H1 (cell line): ENCODE measurements around the gene TMPRSS15. TPM values are rescaled to one million over a fixed set of nuclear protein-coding genes. Genes with fewer than 3 reads are reported as not detected.
A peak's percentile ranks its signal among the peaks of the same experiment; 100 is the strongest.

Experiments
- CTCF ChIA-PET: fragments of 300-600 bp; sonication (Branson Sonifier 250); formaldehyde crosslinking; loops from one replicate; lab custom pipeline; 2021; ENCODE audit not compliant: partially characterized antibody; lab: Charles Lee
- POLR2A ChIA-PET: fragments of 300-600 bp; sonication (Branson Sonifier 250); formaldehyde crosslinking; loops from one replicate; lab custom pipeline; 2021; ENCODE audit warnings: inconsistent platforms; ENCODE audit not compliant: partially characterized antibody; lab: Charles Lee
- DNase-seq, 2 experiments: peaks; one replicate each; pipeline versions ENCODE4 v3.0.0 to v3.0.0-alpha.2; 2010 to 2022; ENCODE audit warnings: low spot score in 2 of 2, low read depth in 1 of 2, mixed read lengths in 1 of 2
- FAIRE-seq: peaks from 2 replicates; lab custom pipeline; 2011; peaks lifted over from hg19 to GRCh38; lab: Jason Lieb, UNC
- H2AFZ ChIP-seq: 2 replicates; pipeline ENCODE4 v1.8.1; 2012; ENCODE audit warnings: low read length, inconsistent platforms
- H2AK5ac ChIP-seq: 2 replicates; pipeline ENCODE4 v1.6.1; 2013; ENCODE audit warnings: low read depth, low read length
- H2BK120ac ChIP-seq: replicated peaks from 2 replicates; pipeline ENCODE3; 2013; ENCODE audit warnings: low read depth, low read length, inconsistent platforms
- H2BK12ac ChIP-seq: 2 replicates; pipeline ENCODE4 v1.6.1; 2013; ENCODE audit warnings: low read depth, low read length
- H2BK15ac ChIP-seq: 2 replicates; pipeline ENCODE4 v1.6.1; 2013; ENCODE audit warnings: low read length
- H2BK20ac ChIP-seq: 2 replicates; pipeline ENCODE4 v1.6.1; 2013; ENCODE audit warnings: low read length
- H2BK5ac ChIP-seq: 2 replicates; pipeline ENCODE4 v1.6.1; 2013; ENCODE audit warnings: low read depth, low read length
- H3K14ac ChIP-seq: 2 replicates; pipeline ENCODE4 v1.6.1; 2013; ENCODE audit warnings: inconsistent platforms; ENCODE audit not compliant: insufficient read length
- H3K18ac ChIP-seq: 2 replicates; pipeline ENCODE4 v1.6.1; 2013; ENCODE audit warnings: low read length; ENCODE audit errors: extremely low read depth
- H3K23ac ChIP-seq: 2 replicates; pipeline ENCODE4 v1.6.1; 2013; ENCODE audit warnings: inconsistent platforms; ENCODE audit not compliant: insufficient read length
- H3K23me2 ChIP-seq: 2 replicates; pipeline ENCODE4 v1.6.1; 2013; ENCODE audit warnings: low read depth, low read length
- H3K27ac ChIP-seq: 2 replicates; pipeline ENCODE4 v1.6.1; 2011; ENCODE audit warnings: low read depth, low read length, inconsistent platforms
- H3K27me3 ChIP-seq, 4 experiments: replicated peaks in 1 of 4; 1 replicate in 1 of 4; 2 replicates in 3 of 4; pipeline versions ENCODE4 v1.6.1 to v1.8.1; 2011 to 2013; ENCODE audit warnings: low read length in 3 of 4, mild to moderate bottlenecking in 3 of 4, inconsistent platforms in 2 of 4, mixed read lengths in 2 of 4, moderate library complexity in 1 of 4; ENCODE audit not compliant: control insufficient read depth in 3 of 4, insufficient read depth in 3 of 4; ENCODE audit errors: extremely low read depth in 1 of 4
- H3K36me3 ChIP-seq, 4 experiments: 2 replicates each; pipeline versions ENCODE4 v1.6.1 to v1.8.1; 2011 to 2013; ENCODE audit warnings: mild to moderate bottlenecking in 4 of 4, low read length in 3 of 4, moderate library complexity in 2 of 4, control low read depth in 1 of 4, inconsistent platforms in 1 of 4; ENCODE audit not compliant: insufficient read depth in 4 of 4, control insufficient read depth in 2 of 4
- H3K4ac ChIP-seq: replicated peaks from 2 replicates; pipeline ENCODE3; 2013; ENCODE audit warnings: low read length, low read depth, mixed read lengths, inconsistent platforms; ENCODE audit not compliant: insufficient read length
- H3K4me1 ChIP-seq, 4 experiments: replicated peaks in 1 of 4; 1 replicate in 1 of 4; 2 replicates in 3 of 4; pipeline versions ENCODE4 v1.6.1 to v1.8.1; 2011 to 2013; ENCODE audit warnings: low read length in 3 of 4, inconsistent platforms in 2 of 4, mixed read lengths in 1 of 4; ENCODE audit not compliant: insufficient read depth in 4 of 4, control insufficient read depth in 3 of 4
- H3K4me2 ChIP-seq, 2 experiments: 2 replicates each; pipeline versions ENCODE4 v1.6.1 to v1.8.1; 2011 to 2013; ENCODE audit warnings: low read depth in 2 of 2, low read length in 2 of 2, control low read depth in 1 of 2, inconsistent platforms in 1 of 2, mild to moderate bottlenecking in 1 of 2; ENCODE audit not compliant: insufficient read depth in 1 of 2
- H3K4me3 ChIP-seq, 4 experiments: fragments of 200-600, 300-600 bp in 1 of 4; sonication (generic), shearing (Covaris generic), sonication (Bioruptor Twin) in 1 of 4; 2 replicates each; pipeline versions ENCODE4 v1.5.1 to v1.8.1; 2011 to 2016; ENCODE audit warnings: low read length in 4 of 4, low read depth in 3 of 4, control low read depth in 2 of 4, inconsistent platforms in 2 of 4, mild to moderate bottlenecking in 2 of 4, mixed read lengths in 1 of 4, moderate library complexity in 1 of 4; ENCODE audit not compliant: insufficient read depth in 2 of 4; ENCODE audit errors: extremely low read depth in 1 of 4
- H3K56ac ChIP-seq: replicated peaks from 2 replicates; pipeline ENCODE3; 2013; ENCODE audit warnings: low read depth, mild to moderate bottlenecking, mixed read lengths, low read length, inconsistent platforms; ENCODE audit not compliant: insufficient read length
- H3K79me1 ChIP-seq: 2 replicates; pipeline ENCODE4 v1.6.1; 2013; ENCODE audit warnings: low read depth, low read length, control low read depth
- H3K79me2 ChIP-seq, 2 experiments: 2 replicates each; pipeline versions ENCODE4 v1.6.1 to v1.8.1; 2012 to 2013; ENCODE audit warnings: low read length in 2 of 2, mild to moderate bottlenecking in 2 of 2, inconsistent platforms in 1 of 2; ENCODE audit not compliant: insufficient read depth in 2 of 2, control insufficient read depth in 1 of 2
- H3K9ac ChIP-seq, 4 experiments: replicated peaks in 1 of 4; 1 replicate in 1 of 4; 2 replicates in 3 of 4; pipeline versions ENCODE4 v1.6.1 to v1.8.1; 2011 to 2013; ENCODE audit warnings: low read depth in 3 of 4, low read length in 3 of 4, control low read depth in 2 of 4, mild to moderate bottlenecking in 2 of 4, moderate library complexity in 2 of 4, inconsistent platforms in 1 of 4; ENCODE audit errors: extremely low read depth in 1 of 4
- H3K9me3 ChIP-seq, 2 experiments: 2 replicates each; pipeline versions ENCODE4 v1.6.1 to v1.8.1; 2012 to 2013; ENCODE audit warnings: mild to moderate bottlenecking in 2 of 2, moderate library complexity in 2 of 2, control low read depth in 1 of 2, inconsistent platforms in 1 of 2, low read depth in 1 of 2, low read length in 1 of 2, mixed read lengths in 1 of 2; ENCODE audit not compliant: insufficient read depth in 2 of 2
- H4K20me1 ChIP-seq, 2 experiments: replicated peaks in 1 of 2; 2 replicates each; pipeline versions ENCODE3 to v1.8.1; 2011 to 2013; ENCODE audit warnings: inconsistent platforms in 2 of 2, low read length in 2 of 2, mild to moderate bottlenecking in 1 of 2; ENCODE audit not compliant: insufficient read depth in 2 of 2, control insufficient read depth in 1 of 2
- H4K5ac ChIP-seq: 2 replicates; pipeline ENCODE4 v1.6.1; 2013; ENCODE audit warnings: low read length, low read depth, mixed read lengths, inconsistent platforms; ENCODE audit not compliant: insufficient read length
- H4K8ac ChIP-seq: 2 replicates; pipeline ENCODE4 v1.8.0; 2013; ENCODE audit warnings: mild to moderate bottlenecking, moderate library complexity, low read length, inconsistent platforms; ENCODE audit not compliant: insufficient read depth; ENCODE audit errors: extremely low read depth
- H4K91ac ChIP-seq: replicated peaks from 2 replicates; pipeline ENCODE3; 2013; ENCODE audit warnings: low read length, mixed read lengths, inconsistent platforms; ENCODE audit not compliant: insufficient read length
- CREB1 ChIP-seq: IDR thresholded peaks from 2 replicates; pipeline ENCODE4 v1.6.1; 2012; ENCODE audit warnings: inconsistent platforms
- POLR2A ChIP-seq, 2 experiments: IDR thresholded peaks; 1 replicate in 1 of 2; 2 replicates in 1 of 2; pipeline ENCODE4 v1.6.1; 2011; ENCODE audit warnings: low read depth in 2 of 2, low read length in 2 of 2, mild to moderate bottlenecking in 2 of 2; ENCODE audit errors: control extremely low read depth in 1 of 2
- RAD21 ChIP-seq, 2 experiments: IDR thresholded peaks in 1 of 2; conservative IDR thresholded peaks in 1 of 2; 2 replicates each; pipeline ENCODE4 v1.6.1; 2011; ENCODE audit warnings: low read depth in 2 of 2, low read length in 2 of 2, improper control_type of control experiment in 1 of 2, inconsistent platforms in 1 of 2, mild to moderate bottlenecking in 1 of 2, moderate library complexity in 1 of 2
- SP2 ChIP-seq: IDR thresholded peaks from 2 replicates; pipeline ENCODE4 v1.6.1; 2012; ENCODE audit warnings: mild to moderate bottlenecking, low read length, inconsistent platforms
- WGBS, 2 experiments: shearing (Covaris generic) in 1 of 2; methylation state at CpG; one replicate each; pipeline versions ENCODE4 v1.1.6 to v1.1.7; 2013 to 2015; ENCODE audit warnings: low lambda C conversion rate in 2 of 2, mixed read lengths in 2 of 2, inconsistent platforms in 1 of 2, low coverage in 1 of 2, missing lambda C conversion rate in 1 of 2; ENCODE audit not compliant: insufficient replicate concordance in 2 of 2, insufficient coverage in 1 of 2, insufficient read length in 1 of 2; ENCODE audit errors: extremely low coverage in 1 of 2, missing lambda C conversion rate in 1 of 2; 5-methylcytosine and 5-hydroxymethylcytosine counted together
- polyA plus RNA-seq, 7 experiments: library from polyadenylated mRNA; depleted of rRNA in 3 of 7; stranded (reverse) in 5 of 7; unstranded in 2 of 7; fragments of >200 nt in 5 of 7; fragments of 200-250 nt in 2 of 7; gene quantifications; 1 replicate in 5 of 7; 2 replicates in 1 of 7; 4 replicates in 1 of 7; pipeline versions ENCODE4 v1.2.1 to v1.2.3, GENCODE V29; 2011 to 2013; ENCODE audit warnings: missing spikeins in 2 of 7, mixed read lengths in 2 of 7
- total RNA-seq: library from RNA; stranded (reverse); fragmentation: NEBNext Ultra II Directional; extraction: Animal tissue kit (Norgen Biotek cat#: 25700); gene quantifications from 2 replicates; pipeline ENCODE4 v1.2.1, GENCODE V29; 2021

TMPRSS15 gene
- total and polyA plus RNA-seq, 2 of the 8 experiments (the other 6 are each of a cell fraction or from before 2014, with no cell fraction given): not detected

DNA sequence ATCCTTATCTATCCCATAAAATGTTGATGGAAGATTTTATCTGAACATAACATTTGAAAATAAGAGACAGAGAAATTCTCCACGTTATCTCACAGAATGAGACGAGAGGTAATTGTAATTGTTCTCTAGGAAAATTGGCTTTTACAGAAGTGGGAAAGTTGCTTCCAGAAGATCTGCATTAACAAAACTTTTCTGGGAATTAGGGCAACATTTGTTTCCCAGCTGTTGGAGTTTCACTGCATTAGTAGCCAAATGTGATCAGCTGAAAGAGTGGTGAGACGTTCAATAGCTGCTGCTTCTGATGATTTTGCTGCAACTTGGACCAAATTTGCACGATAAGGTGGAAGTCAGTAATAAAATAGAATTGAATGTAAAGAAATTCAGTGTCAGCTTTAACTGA is 151.3 kb downstream of the TMPRSS15 start:
- no peak for DNase-seq
- TF ChIP-seq RAD21 (IDR thresholded peaks at IDR 0.05 in 1 of 2, conservative IDR thresholded peaks at IDR 0.05 in 1 of 2; ENCODE audit: low read depth in 2 of 2, low read length in 2 of 2): no peak
- TF ChIP-seq SP2: no peak
- TF ChIP-seq CREB1: no peak
- no peak for TF ChIP-seq POLR2A (IDR thresholded peaks at IDR 0.05; ENCODE audit: control extremely low read depth in 1 of 2, low read depth in 2 of 2, low read length in 2 of 2)
- TF ChIP-seq, all 59 proteins: peak for 0
- no peaks in the 10 kb centered on the region for H3K23me2 ChIP-seq
- no peaks in the 10 kb centered on the region; a peak in 1 of 7 replicates for H3K27me3 ChIP-seq
- H2BK20ac ChIP-seq: no peak overlapping the region
- H3K4me3 ChIP-seq: no peak overlapping the region
- no peaks in the 10 kb centered on the region for H3K79me1 ChIP-seq
- no peaks in the 10 kb centered on the region for H3K79me2 ChIP-seq
- no peaks in the 10 kb centered on the region for H3K9me3 ChIP-seq
- no peaks in the 10 kb centered on the region for H3K4me1 ChIP-seq
- H3K23ac ChIP-seq: no peak overlapping the region
- no peak for FAIRE-seq
- no peak overlapping the region for H2BK15ac ChIP-seq
- no peaks in the 10 kb centered on the region for H3K36me3 ChIP-seq
- no peak overlapping the region for H3K9ac ChIP-seq
- ChIA-PET POLR2A (no interaction called here), CTCF (interaction anchor here (0.9 to 2.1 kb wide), 2 partner anchors 117 to 211 kb away, joined by 3 to 7 read pairs; no protein-coding TSS in a partner anchor)
- H4K5ac ChIP-seq: no peak overlapping the region
- no peak overlapping the region for H3K56ac ChIP-seq
- H2BK12ac ChIP-seq: no peak overlapping the region
- no peak overlapping the region for H3K27ac ChIP-seq
- WGBS, 2 experiments: 92% methylated on average over 4 of the region's 4 CpGs; no CpG with 5 or more reads in 1 of the 2 experiments
- H3K4me2 ChIP-seq: no peak overlapping the region
- H2AFZ ChIP-seq: 0 out of 2 replicates have a peak overlapping the region, but pooled peaks have one; percentile 28
- no peaks in the 10 kb centered on the region for H4K20me1 ChIP-seq
- H3K4ac ChIP-seq: no peak overlapping the region
- no peak overlapping the region for H4K8ac ChIP-seq
- no peak overlapping the region for H2BK120ac ChIP-seq
- H4K91ac ChIP-seq: no peak overlapping the region
- no peak overlapping the region for H2BK5ac ChIP-seq
- H3K18ac ChIP-seq: no peak overlapping the region
- no peak overlapping the region for H2AK5ac ChIP-seq
- no peak overlapping the region for H3K14ac ChIP-seq
